ENCODE results near the gene PABPN1L. TPM values are rescaled to one million over a fixed set of nuclear protein-coding genes. Genes with fewer than 3 reads are reported as not detected.
"Not testable (repeated sequence)": the region's sequence is repeated elsewhere in the genome, so short reads cannot be mapped to it uniquely, and the experiment has no call there.

Gene PABPN1L
- total RNA-seq, 1 donor from 2014 or later = not detected

- H4K20me1 ChIP-seq (ENCODE audit: insufficient read depth, low read length) = no peaks in the 10 kb centered on the region
- H3K27me3 ChIP-seq (ENCODE audit: insufficient read depth, low read length) = no peaks in the 10 kb centered on the region
- H3K36me3 ChIP-seq (ENCODE audit: insufficient read depth, low read length) = no peaks in the 10 kb centered on the region
- H3K9me3 ChIP-seq (ENCODE audit: insufficient read depth, low read depth, low read length) = no peaks in the 10 kb centered on the region
- no peak overlapping the region for H3K4me2 ChIP-seq (ENCODE audit: low read length)
- Mint-ChIP-seq H3K4me1 (ENCODE audit: low read depth, unreplicated experiment) (no peaks in the 10 kb centered on the region), H3K4me3 (ENCODE audit: unreplicated experiment) (no peak overlapping the region), H3K27ac (ENCODE audit: unreplicated experiment) (no peak overlapping the region), H3K36me3 (ENCODE audit: low read depth, unreplicated experiment) (peaks cover 7% of the 10 kb centered on the region), H3K9me3 (ENCODE audit: unreplicated experiment) (no peaks in the 10 kb centered on the region), H3K27me3 (ENCODE audit: low read depth, unreplicated experiment) (no peaks in the 10 kb centered on the region)
- no peak overlapping the region for H2AFZ ChIP-seq (ENCODE audit: low read depth, low read length)
- no peak overlapping the region for H3K4me3 ChIP-seq (ENCODE audit: insufficient read depth, low read depth, low read length)
- no peak overlapping the region for H3K9ac ChIP-seq (ENCODE audit: low read length)
- no peak for FAIRE-seq
- no peak for DNase-seq (ENCODE audit: low read depth)
- H3K79me2 ChIP-seq (ENCODE audit: insufficient read depth, low read length) = no peaks in the 10 kb centered on the region
- no peaks in the 10 kb centered on the region for H3K4me1 ChIP-seq (ENCODE audit: insufficient read depth, low read length)
- TF ChIP-seq EZH2 (IDR thresholded peaks at IDR 0.05; ENCODE audit: insufficient read depth, low read length) = no peak
- TF ChIP-seq, protein P1, sequence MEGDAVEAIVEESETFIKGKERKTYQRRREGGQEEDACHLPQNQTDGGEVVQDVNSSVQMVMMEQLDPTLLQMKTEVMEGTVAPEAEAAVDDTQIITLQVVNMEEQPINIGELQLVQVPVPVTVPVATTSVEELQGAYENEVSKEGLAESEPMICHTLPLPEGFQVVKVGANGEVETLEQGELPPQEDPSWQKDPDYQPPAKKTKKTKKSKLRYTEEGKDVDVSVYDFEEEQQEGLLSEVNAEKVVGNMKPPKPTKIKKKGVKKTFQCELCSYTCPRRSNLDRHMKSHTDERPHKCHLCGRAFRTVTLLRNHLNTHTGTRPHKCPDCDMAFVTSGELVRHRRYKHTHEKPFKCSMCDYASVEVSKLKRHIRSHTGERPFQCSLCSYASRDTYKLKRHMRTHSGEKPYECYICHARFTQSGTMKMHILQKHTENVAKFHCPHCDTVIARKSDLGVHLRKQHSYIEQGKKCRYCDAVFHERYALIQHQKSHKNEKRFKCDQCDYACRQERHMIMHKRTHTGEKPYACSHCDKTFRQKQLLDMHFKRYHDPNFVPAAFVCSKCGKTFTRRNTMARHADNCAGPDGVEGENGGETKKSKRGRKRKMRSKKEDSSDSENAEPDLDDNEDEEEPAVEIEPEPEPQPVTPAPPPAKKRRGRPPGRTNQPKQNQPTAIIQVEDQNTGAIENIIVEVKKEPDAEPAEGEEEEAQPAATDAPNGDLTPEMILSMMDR (IDR thresholded peaks at IDR 0.05; ENCODE audit: insufficient read depth, low read depth, low read length) = no peak
- no peak overlapping the region for H3K27ac ChIP-seq (ENCODE audit: low read depth, low read length)
These were observed 41.3 kb downstream of the PABPN1L start for GRCh38 chr16:88825146-88825545.

GRCh38 chr16:88824256-88825077, 42.0 kb downstream of the PABPN1L start:
- Mint-ChIP-seq H3K27me3 (ENCODE audit: low read depth, unreplicated experiment) (no peaks in the 10 kb centered on the region), H3K9me3 (ENCODE audit: unreplicated experiment) (no peaks in the 10 kb centered on the region), H3K27ac (ENCODE audit: unreplicated experiment) (no peak overlapping the region), H3K4me3 (ENCODE audit: unreplicated experiment) (no peak overlapping the region), H3K4me1 (ENCODE audit: low read depth, unreplicated experiment) (no peaks in the 10 kb centered on the region), H3K36me3 (ENCODE audit: low read depth, unreplicated experiment) (peaks cover 7% of the 10 kb centered on the region)
- H3K9ac ChIP-seq (ENCODE audit: low read length) = no peak overlapping the region
- no peak overlapping the region for H3K27ac ChIP-seq (ENCODE audit: low read depth, low read length)
- no peak overlapping the region for H2AFZ ChIP-seq (ENCODE audit: low read depth, low read length)
- no peak overlapping the region for H3K4me2 ChIP-seq (ENCODE audit: low read length)
- no peak overlapping the region for H3K4me3 ChIP-seq (ENCODE audit: insufficient read depth, low read depth, low read length)
- FAIRE-seq (no peak), DNase-seq (ENCODE audit: low read depth) (no peak)
- no peaks in the 10 kb centered on the region for H3K27me3 ChIP-seq (ENCODE audit: insufficient read depth, low read length)
- no peaks in the 10 kb centered on the region for H3K4me1 ChIP-seq (ENCODE audit: insufficient read depth, low read length)
- TF ChIP-seq, protein P1 (IDR thresholded peaks at IDR 0.05; ENCODE audit: insufficient read depth, low read depth, low read length) = no peak
- TF ChIP-seq EZH2 (IDR thresholded peaks at IDR 0.05; ENCODE audit: insufficient read depth, low read length) = no peak
- no peaks in the 10 kb centered on the region for H3K9me3 ChIP-seq (ENCODE audit: insufficient read depth, low read depth, low read length)
- H3K79me2 ChIP-seq (ENCODE audit: insufficient read depth, low read length) = no peaks in the 10 kb centered on the region
- H3K36me3 ChIP-seq (ENCODE audit: insufficient read depth, low read length) = no peaks in the 10 kb centered on the region
- H4K20me1 ChIP-seq (ENCODE audit: insufficient read depth, low read length) = no peaks in the 10 kb centered on the region

- not testable (repeated sequence) for H3K4me3 ChIP-seq (ENCODE audit: insufficient read depth, low read depth, low read length); H3K9me3 ChIP-seq (ENCODE audit: insufficient read depth, low read depth, low read length); H2AFZ ChIP-seq (ENCODE audit: low read depth, low read length); H3K36me3 Mint-ChIP-seq (ENCODE audit: low read depth, unreplicated experiment); H3K9ac ChIP-seq (ENCODE audit: low read length); FAIRE-seq; H3K27me3 ChIP-seq (ENCODE audit: insufficient read depth, low read length); DNase-seq (ENCODE audit: low read depth); H3K4me1 ChIP-seq (ENCODE audit: insufficient read depth, low read length); H3K27me3 Mint-ChIP-seq (ENCODE audit: low read depth, unreplicated experiment); H3K4me2 ChIP-seq (ENCODE audit: low read length); H3K27ac Mint-ChIP-seq (ENCODE audit: unreplicated experiment); H3K9me3 Mint-ChIP-seq (ENCODE audit: unreplicated experiment); H3K79me2 ChIP-seq (ENCODE audit: insufficient read depth, low read length); H3K4me3 Mint-ChIP-seq (ENCODE audit: unreplicated experiment); H4K20me1 ChIP-seq (ENCODE audit: insufficient read depth, low read length); H3K4me1 Mint-ChIP-seq (ENCODE audit: low read depth, unreplicated experiment); H3K27ac ChIP-seq (ENCODE audit: low read depth, low read length); H3K36me3 ChIP-seq (ENCODE audit: insufficient read depth, low read length)
These were observed 42.8 kb downstream of the PABPN1L start for GRCh38 chr16:88823646-88824045.

Data from astrocyte (in vitro differentiated cells and primary cell).